ENCODE data around the gene E2F6.

DNA sequence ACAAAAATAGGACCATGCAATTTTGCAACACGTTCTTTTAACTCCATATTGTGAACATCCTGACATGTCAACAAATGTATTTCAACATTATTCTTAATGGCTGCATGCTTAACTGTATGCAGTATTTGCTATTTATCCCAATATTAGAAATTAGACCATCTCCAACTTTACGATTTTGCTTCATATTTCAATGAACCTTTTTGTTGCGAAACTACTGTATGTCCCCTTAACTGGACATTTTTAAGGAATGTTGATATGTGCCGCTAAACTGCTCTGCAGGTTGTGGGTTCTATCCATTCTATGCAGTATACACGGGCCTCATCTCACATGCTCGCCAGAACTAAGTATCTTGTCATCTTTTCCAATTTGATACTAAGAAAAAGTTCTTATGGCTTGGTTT lies 11.1 kb downstream of the E2F6 start:
- TF ChIP-seq, protein P1, sequence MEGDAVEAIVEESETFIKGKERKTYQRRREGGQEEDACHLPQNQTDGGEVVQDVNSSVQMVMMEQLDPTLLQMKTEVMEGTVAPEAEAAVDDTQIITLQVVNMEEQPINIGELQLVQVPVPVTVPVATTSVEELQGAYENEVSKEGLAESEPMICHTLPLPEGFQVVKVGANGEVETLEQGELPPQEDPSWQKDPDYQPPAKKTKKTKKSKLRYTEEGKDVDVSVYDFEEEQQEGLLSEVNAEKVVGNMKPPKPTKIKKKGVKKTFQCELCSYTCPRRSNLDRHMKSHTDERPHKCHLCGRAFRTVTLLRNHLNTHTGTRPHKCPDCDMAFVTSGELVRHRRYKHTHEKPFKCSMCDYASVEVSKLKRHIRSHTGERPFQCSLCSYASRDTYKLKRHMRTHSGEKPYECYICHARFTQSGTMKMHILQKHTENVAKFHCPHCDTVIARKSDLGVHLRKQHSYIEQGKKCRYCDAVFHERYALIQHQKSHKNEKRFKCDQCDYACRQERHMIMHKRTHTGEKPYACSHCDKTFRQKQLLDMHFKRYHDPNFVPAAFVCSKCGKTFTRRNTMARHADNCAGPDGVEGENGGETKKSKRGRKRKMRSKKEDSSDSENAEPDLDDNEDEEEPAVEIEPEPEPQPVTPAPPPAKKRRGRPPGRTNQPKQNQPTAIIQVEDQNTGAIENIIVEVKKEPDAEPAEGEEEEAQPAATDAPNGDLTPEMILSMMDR (IDR thresholded peaks at IDR 0.05 in 4 of 5, conservative IDR thresholded peaks at IDR 0.05 in 1 of 5): no peak
- no peak for TF ChIP-seq POLR2A (IDR thresholded peaks at IDR 0.05)
